Breast epithelium (tissue), 4 donors: ENCODE data around the gene GPR61. TPM values are rescaled to one million over a fixed set of nuclear protein-coding genes. Genes with fewer than 3 reads are reported as not detected.

Source experiments
- DNase-seq, 2 donors: peaks; one replicate each; pipeline ENCODE4 v3.0.0-alpha.2; 2019; ENCODE audit warnings: low spot score in 2 of 2
- H3K27ac ChIP-seq, 2 donors: fragments of 200-600 bp; sonication (generic) in 1 of 2; one replicate each; pipeline ENCODE4 v1.5.1; 2016 to 2019; ENCODE audit warnings: mild to moderate bottlenecking in 1 of 2
- H3K27me3 ChIP-seq, 2 donors: fragments of 200-600 bp; sonication (generic) in 1 of 2; one replicate each; pipeline versions ENCODE4 v1.5.1 to v1.6.0; 2017 to 2019; ENCODE audit warnings: control low read depth in 1 of 2, mild to moderate bottlenecking in 1 of 2
- H3K36me3 ChIP-seq: fragments of 200-600 bp; one replicate; pipeline ENCODE4 v1.5.1; 2019
- H3K4me1 ChIP-seq, 2 donors: fragments of 200-600 bp; sonication (generic); one replicate each; pipeline ENCODE4 v1.5.1; 2016 to 2019; ENCODE audit warnings: control low read depth in 1 of 2
- H3K4me3 ChIP-seq, 3 donors: fragments of 200-600 bp; sonication (generic); 1 replicate in 2 of 3; 2 replicates in 1 of 3; pipeline ENCODE4 v1.5.1; 2016 to 2019; ENCODE audit warnings: mild to moderate bottlenecking in 3 of 3, moderate library complexity in 2 of 3
- H3K9me3 ChIP-seq, 2 donors: fragments of 200-600 bp; sonication (generic) in 1 of 2; one replicate each; pipeline ENCODE4 v1.5.1; 2016 to 2019; ENCODE audit warnings: control low read depth in 1 of 2
- CTCF ChIP-seq, 3 donors: fragments of 450-650 bp; IDR thresholded peaks; one replicate each; pipeline ENCODE4 v1.5.1; 2016 to 2017; ENCODE audit warnings: antibody characterized with exemption in 3 of 3, mild to moderate bottlenecking in 3 of 3, moderate library complexity in 3 of 3
- POLR2A ChIP-seq: fragments of 450-650 bp; IDR thresholded peaks from one replicate; pipeline ENCODE4 v1.6.1; 2016; ENCODE audit warnings: antibody characterized with exemption, mild to moderate bottlenecking, moderate library complexity
- POLR2AphosphoS5 ChIP-seq, 3 donors: sonication (generic); formaldehyde crosslinking; IDR thresholded peaks; one replicate each; pipeline ENCODE4 v1.6.1; 2017; ENCODE audit warnings: antibody characterized with exemption in 3 of 3
- intact Hi-C: fragments of 100-400 bp; cut with DNase I; formaldehyde crosslinking; loops from one replicate; pipeline ENCODE4 v1.15.1; 2023; ENCODE audit warnings: low total_unique reads
- total RNA-seq, 3 donors: library from RNA; depleted of rRNA; stranded (reverse); fragments of >200 nt; gene quantifications; one replicate each; pipeline ENCODE4 v1.1.0, GENCODE V29; 2016

The GPR61 gene
- total RNA-seq, 3 donors from 2014 or later: not detected

- Histone ChIP-seq H3K27me3 (no peaks in the 10 kb centered on the region), H3K36me3 (no peaks in the 10 kb centered on the region), H3K4me3 (no peak overlapping the region), H3K9me3 (no peaks in the 10 kb centered on the region), H3K27ac (no peak overlapping the region), H3K4me1 (no peaks in the 10 kb centered on the region)
- DNase-seq: no peak
- intact Hi-C loops: no loop called here
- TF ChIP-seq POLR2AphosphoS5 (IDR thresholded peaks at IDR 0.05): no peak
- no peak for TF ChIP-seq POLR2A
- no peak for TF ChIP-seq CTCF (IDR thresholded peaks at IDR 0.05)
These were observed 55.9 kb downstream of the GPR61 start for GRCh38 chr1:109595531-109595930.

Other genes starting within 250 kb of the GPR61 start
- not detected for gene MYBPHL, start 232.9 kb upstream of the GPR61 start, total RNA-seq
- 100 to 1,000 TPM in 1 of 3 donors, 10 to 100 TPM in 2; 51.1 to 135 (median 69.8) TPM for gene SORT1, start 142.0 kb upstream of the GPR61 start, total RNA-seq
- gene PSMA5, start 113.4 kb upstream of the GPR61 start, total RNA-seq: 10 to 100 TPM; 23.7 to 36.7 (median 28.8) TPM
- 1 to 10 TPM in 1 of 3 donors, under 1 TPM in 2; 0.44 to 1.4 (median 0.66) TPM for gene SYPL2, start 73.3 kb upstream of the GPR61 start, total RNA-seq
- 1 to 10 TPM; 2.4 to 4.1 (median 2.9) TPM for gene ATXN7L2, start 56.0 kb upstream of the GPR61 start, total RNA-seq
- gene CYB561D1, start 45.8 kb upstream of the GPR61 start, total RNA-seq: 1 to 10 TPM; 6.6 to 9.1 (median 8.2) TPM
- 1 to 10 TPM; 3.0 to 9.5 (median 6.4) TPM for gene AMIGO1, start 30.1 kb upstream of the GPR61 start, total RNA-seq
- gene GNAI3, start 8.7 kb downstream of the GPR61 start, total RNA-seq: 1 to 10 TPM; 5.9 to 6.9 (median 6.2) TPM
- not detected for gene GNAT2, start 79.7 kb downstream of the GPR61 start, total RNA-seq
- gene AMPD2, start 80.0 kb downstream of the GPR61 start, total RNA-seq: 10 to 100 TPM; 21.3 to 68.2 (median 47.4) TPM
- gene GSTM4, start 116.2 kb downstream of the GPR61 start, total RNA-seq: 10 to 100 TPM; 21.9 to 31.5 (median 28.2) TPM
- 10 to 100 TPM; 47.8 to 93.4 (median 66.5) TPM for gene GSTM2, start 128.2 kb downstream of the GPR61 start, total RNA-seq
- 10 to 100 TPM in 1 of 3 donors, not detected in 2; 33.8 TPM for gene GSTM1, start 147.9 kb downstream of the GPR61 start, total RNA-seq
- 1 to 10 TPM; 1.8 to 4.6 (median 3.6) TPM for gene GSTM5, start 172.4 kb downstream of the GPR61 start, total RNA-seq
- gene GSTM3, start 201.2 kb downstream of the GPR61 start, total RNA-seq: 100 to 1,000 TPM in 2 of 3 donors, 10 to 100 TPM in 1; 40.0 to 226 (median 105) TPM
- gene EPS8L3, start 224.1 kb downstream of the GPR61 start, total RNA-seq: 1 to 10 TPM in 1 of 3 donors, not detected in 2; 3.6 TPM